K562 (cell line): Measurements from ENCODE around the gene PALLD.

Experiments
- BHLHE40 ChIP-seq: IDR thresholded peaks from 2 replicates; pipeline ENCODE4 v1.6.1; 2011; ENCODE audit warnings: low read length, improper control_type of control experiment
- BRCA1 ChIP-seq, 2 experiments: fragments of 450-650 bp in 1 of 2; sonication (generic) in 1 of 2; formaldehyde crosslinking in 1 of 2; IDR thresholded peaks; 2 replicates each; pipeline versions ENCODE4 v1.5.0 to v1.6.1; 2017 to 2020; ENCODE audit warnings: mild to moderate bottlenecking in 1 of 2, missing genetic modification reagents in 1 of 2
- FOXA3 ChIP-seq, 2 experiments: fragments of 450-650 bp in 1 of 2; sonication (generic) in 1 of 2; formaldehyde crosslinking; IDR thresholded peaks in 1 of 2; conservative IDR thresholded peaks in 1 of 2; 2 replicates each; pipeline versions ENCODE4 v1.4.0 to v1.8.0; 2020 to 2022; ENCODE audit warnings: mild to moderate bottlenecking in 2 of 2, missing genetic modification reagents in 1 of 2
- HDAC1 ChIP-seq, 2 experiments: fragments of 450-650 bp; IDR thresholded peaks; 2 replicates each; pipeline ENCODE4 v1.6.1; 2016 to 2017; ENCODE audit warnings: inconsistent platforms in 1 of 2, mild to moderate bottlenecking in 1 of 2, moderate library complexity in 1 of 2
- MTA2 ChIP-seq: fragments of 450-650 bp; IDR thresholded peaks from 2 replicates; pipeline ENCODE4 v1.6.1; 2016; ENCODE audit warnings: low read depth
- POLR2A ChIP-seq: fragments of 450-650 bp; conservative IDR thresholded peaks from 2 replicates; pipeline ENCODE4 v1.6.1; 2016
- RHOXF2B ChIP-seq: fragments of 250-450 bp; sonication (Bioruptor Pico); conservative IDR thresholded peaks from 2 replicates; pipeline ENCODE4 v1.5.1; 2021
- SETDB1 ChIP-seq: IDR thresholded peaks from one replicate; pipeline ENCODE4 v1.6.1; 2012; ENCODE audit warnings: low read length, control low read depth, inconsistent platforms
- SP2 ChIP-seq: IDR thresholded peaks from 2 replicates; pipeline ENCODE4 v1.6.1; 2011; ENCODE audit warnings: mild to moderate bottlenecking, low read depth, low read length, moderate library complexity; ENCODE audit not compliant: poor library complexity, severe bottlenecking; ENCODE audit errors: extremely low read depth
- ZNF174 ChIP-seq: fragments of 250-450 bp; sonication (Bioruptor Pico); IDR thresholded peaks from 2 replicates; pipeline ENCODE4 v1.4.0; 2020; ENCODE audit warnings: mild to moderate bottlenecking
- TF ChIP-seq, protein P1 (sequence below): IDR thresholded peaks from 3 replicates; pipeline ENCODE4 v1.6.1; 2011; ENCODE audit warnings: borderline replicate concordance, mild to moderate bottlenecking, moderate library complexity; ENCODE audit not compliant: insufficient read length; ENCODE audit errors: extremely low read depth
- TF ChIP-seq, protein P2 (sequence below): fragments of 450-650 bp; formaldehyde crosslinking; conservative IDR thresholded peaks from 2 replicates; pipeline ENCODE4 v1.4.0; 2022; ENCODE audit warnings: mild to moderate bottlenecking, missing genetic modification characterization
- TF ChIP-seq, protein P3 (sequence below): IDR thresholded peaks from 3 replicates; pipeline ENCODE4 v1.6.1; 2011; ENCODE audit warnings: borderline replicate concordance, mild to moderate bottlenecking; ENCODE audit not compliant: insufficient read length, insufficient read depth

DNA sequence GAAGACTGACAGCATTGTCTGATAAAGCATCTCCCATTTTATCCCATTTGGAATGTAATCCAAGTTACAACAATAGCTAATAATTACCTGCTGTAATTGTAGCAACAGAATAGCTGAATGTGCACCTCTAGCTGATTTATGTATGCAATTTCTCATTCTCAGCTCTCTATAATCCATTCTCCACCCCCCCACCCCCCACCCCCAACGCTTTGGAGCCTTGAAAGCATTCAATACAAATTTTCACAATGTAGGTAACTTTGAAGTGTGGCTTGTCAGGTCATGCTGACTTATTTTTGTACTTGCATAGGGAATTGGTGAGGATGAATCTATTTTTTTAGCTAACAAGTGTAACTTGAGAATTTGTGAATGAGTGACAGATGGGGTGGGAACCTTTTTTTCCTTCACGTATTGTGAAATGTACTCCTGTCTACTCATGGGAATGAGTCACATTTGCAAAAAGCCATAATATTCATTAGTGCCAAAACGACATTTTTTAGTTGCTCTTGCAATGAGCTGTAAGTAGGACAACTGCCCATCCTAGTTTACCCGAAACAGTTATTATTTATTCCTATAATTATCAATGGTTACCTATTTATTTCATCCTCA lies 159.3 kb downstream of the PALLD start:
- TF ChIP-seq RHOXF2B (CRISPR knock-in tag), result no peak
- TF ChIP-seq BHLHE40, result no peak
- TF ChIP-seq, protein P1, sequence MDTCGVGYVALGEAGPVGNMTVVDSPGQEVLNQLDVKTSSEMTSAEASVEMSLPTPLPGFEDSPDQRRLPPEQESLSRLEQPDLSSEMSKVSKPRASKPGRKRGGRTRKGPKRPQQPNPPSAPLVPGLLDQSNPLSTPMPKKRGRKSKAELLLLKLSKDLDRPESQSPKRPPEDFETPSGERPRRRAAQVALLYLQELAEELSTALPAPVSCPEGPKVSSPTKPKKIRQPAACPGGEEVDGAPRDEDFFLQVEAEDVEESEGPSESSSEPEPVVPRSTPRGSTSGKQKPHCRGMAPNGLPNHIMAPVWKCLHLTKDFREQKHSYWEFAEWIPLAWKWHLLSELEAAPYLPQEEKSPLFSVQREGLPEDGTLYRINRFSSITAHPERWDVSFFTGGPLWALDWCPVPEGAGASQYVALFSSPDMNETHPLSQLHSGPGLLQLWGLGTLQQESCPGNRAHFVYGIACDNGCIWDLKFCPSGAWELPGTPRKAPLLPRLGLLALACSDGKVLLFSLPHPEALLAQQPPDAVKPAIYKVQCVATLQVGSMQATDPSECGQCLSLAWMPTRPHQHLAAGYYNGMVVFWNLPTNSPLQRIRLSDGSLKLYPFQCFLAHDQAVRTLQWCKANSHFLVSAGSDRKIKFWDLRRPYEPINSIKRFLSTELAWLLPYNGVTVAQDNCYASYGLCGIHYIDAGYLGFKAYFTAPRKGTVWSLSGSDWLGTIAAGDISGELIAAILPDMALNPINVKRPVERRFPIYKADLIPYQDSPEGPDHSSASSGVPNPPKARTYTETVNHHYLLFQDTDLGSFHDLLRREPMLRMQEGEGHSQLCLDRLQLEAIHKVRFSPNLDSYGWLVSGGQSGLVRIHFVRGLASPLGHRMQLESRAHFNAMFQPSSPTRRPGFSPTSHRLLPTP, result no peak
- TF ChIP-seq FOXA3 (CRISPR knock-in tag; conservative IDR thresholded peaks at IDR 0.05 in 1 of 2, IDR thresholded peaks at IDR 0.05 in 1 of 2), result no peak
- TF ChIP-seq POLR2A, result no peak
- no peak for TF ChIP-seq BRCA1 (IDR thresholded peaks at IDR 0.05)
- no peak for TF ChIP-seq BRCA1 (CRISPR knock-in tag; IDR thresholded peaks at IDR 0.05)
- TF ChIP-seq SETDB1, result no peak
- no peak for TF ChIP-seq SP2
- TF ChIP-seq HDAC1 (IDR thresholded peaks at IDR 0.05), result no peak
- no peak for TF ChIP-seq MTA2
- TF ChIP-seq ZNF174 (CRISPR knock-in tag), result no peak
- TF ChIP-seq, protein P2, sequence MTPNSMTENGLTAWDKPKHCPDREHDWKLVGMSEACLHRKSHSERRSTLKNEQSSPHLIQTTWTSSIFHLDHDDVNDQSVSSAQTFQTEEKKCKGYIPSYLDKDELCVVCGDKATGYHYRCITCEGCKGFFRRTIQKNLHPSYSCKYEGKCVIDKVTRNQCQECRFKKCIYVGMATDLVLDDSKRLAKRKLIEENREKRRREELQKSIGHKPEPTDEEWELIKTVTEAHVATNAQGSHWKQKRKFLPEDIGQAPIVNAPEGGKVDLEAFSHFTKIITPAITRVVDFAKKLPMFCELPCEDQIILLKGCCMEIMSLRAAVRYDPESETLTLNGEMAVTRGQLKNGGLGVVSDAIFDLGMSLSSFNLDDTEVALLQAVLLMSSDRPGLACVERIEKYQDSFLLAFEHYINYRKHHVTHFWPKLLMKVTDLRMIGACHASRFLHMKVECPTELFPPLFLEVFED (CRISPR knock-in tag), result no peak
- TF ChIP-seq, protein P3, sequence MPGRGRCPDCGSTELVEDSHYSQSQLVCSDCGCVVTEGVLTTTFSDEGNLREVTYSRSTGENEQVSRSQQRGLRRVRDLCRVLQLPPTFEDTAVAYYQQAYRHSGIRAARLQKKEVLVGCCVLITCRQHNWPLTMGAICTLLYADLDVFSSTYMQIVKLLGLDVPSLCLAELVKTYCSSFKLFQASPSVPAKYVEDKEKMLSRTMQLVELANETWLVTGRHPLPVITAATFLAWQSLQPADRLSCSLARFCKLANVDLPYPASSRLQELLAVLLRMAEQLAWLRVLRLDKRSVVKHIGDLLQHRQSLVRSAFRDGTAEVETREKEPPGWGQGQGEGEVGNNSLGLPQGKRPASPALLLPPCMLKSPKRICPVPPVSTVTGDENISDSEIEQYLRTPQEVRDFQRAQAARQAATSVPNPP, result no peak
